GM12878 (cell line): ENCODE results near the gene UBE2J2. TPM values are rescaled to one million over a fixed set of nuclear protein-coding genes. Genes with fewer than 3 reads are reported as not detected.
"Not testable (repeated sequence)": the region's sequence is repeated elsewhere in the genome, so short reads cannot be mapped to it uniquely, and the experiment has no call there.

Experiments used
- ATAC-seq: fragments of 200-7000 bp; cut with Tn5 transposase; 3 replicates; pipeline ENCODE4 v1.9.1; 2020; ENCODE audit warnings: mild to moderate bottlenecking, moderate library complexity
- BruUV-seq: library from RNA; stranded (reverse); fragments of 400-500 nt; replicated peaks from 2 replicates; lab custom pipeline; 2021; lab: Mats Ljungman, UMichigan
- CTCF ChIA-PET: fragments of 300-600 bp; sonication (Branson Sonifier 250); formaldehyde crosslinking; extraction: SDS; loops from one replicate; lab custom pipeline; 2021; ENCODE audit warnings: inconsistent platforms; lab: Yijun Ruan, JAX
- POLR2A ChIA-PET: fragments of 350-600 bp; formaldehyde crosslinking; extraction: SDS; loops from one replicate; lab custom pipeline; 2021; ENCODE audit warnings: inconsistent platforms; lab: Charles Lee
- RAD21 ChIA-PET: fragments of 300-600 bp; sonication (Branson Sonifier 250); formaldehyde crosslinking; loops from one replicate; lab custom pipeline; 2023; ENCODE audit warnings: antibody characterized with exemption; ENCODE audit not compliant: unreplicated experiment; lab: Charles Lee
- SMC1A ChIA-PET: fragments of 300-600 bp; sonication (Branson Sonifier 250); formaldehyde crosslinking; loops from one replicate; lab custom pipeline; 2023; ENCODE audit not compliant: unreplicated experiment, uncharacterized antibody; lab: Charles Lee
- DNase-seq: peaks from one replicate; pipeline ENCODE4 v3.0.0-alpha.2; 2011; ENCODE audit warnings: low read depth, low spot score
- FAIRE-seq: peaks from 3 replicates; lab custom pipeline; 2011; peaks lifted over from hg19 to GRCh38; lab: Jason Lieb, UNC
- H2AFZ ChIP-seq: 2 replicates; pipeline ENCODE4 v1.6.0; 2011; ENCODE audit warnings: low read depth, low read length, control low read depth; ENCODE audit not compliant: control insufficient read depth
- H3K27ac ChIP-seq: 2 replicates; pipeline ENCODE4 v1.5.1; 2011; ENCODE audit warnings: control low read depth; ENCODE audit not compliant: control insufficient read depth, insufficient read depth
- H3K27me3 ChIP-seq, 2 experiments: replicated peaks in 1 of 2; 2 replicates each; pipeline versions ENCODE4 v1.6.0 to v1.6.1; 2011; ENCODE audit warnings: low read length in 1 of 2; ENCODE audit not compliant: control insufficient read depth in 2 of 2, insufficient read depth in 2 of 2
- H3K36me3 ChIP-seq, 2 experiments: 2 replicates each; pipeline ENCODE4 v1.5.1; 2011; ENCODE audit warnings: low read length in 1 of 2; ENCODE audit not compliant: control insufficient read depth in 2 of 2, insufficient read depth in 2 of 2
- H3K4me1 ChIP-seq: 2 replicates; pipeline ENCODE4 v1.6.1; 2011; ENCODE audit warnings: mild to moderate bottlenecking, low read length, moderate library complexity, mixed read lengths; ENCODE audit not compliant: control insufficient read depth, insufficient read depth
- H3K4me2 ChIP-seq: 2 replicates; pipeline ENCODE4 v1.6.0; 2011; ENCODE audit warnings: control low read depth; ENCODE audit not compliant: control insufficient read depth, insufficient read depth
- H3K4me3 ChIP-seq: fragments of 200-600 bp; sonication (generic); 2 replicates; pipeline ENCODE4 v1.5.1; 2016
- H3K79me2 ChIP-seq: 2 replicates; pipeline ENCODE4 v1.6.0; 2011; ENCODE audit warnings: low read length; ENCODE audit not compliant: control insufficient read depth, insufficient read depth
- H3K9ac ChIP-seq: 2 replicates; pipeline ENCODE4 v1.8.0; 2011; ENCODE audit warnings: low read length, control low read depth, mixed read lengths; ENCODE audit not compliant: control insufficient read depth, insufficient read depth
- H3K9me3 ChIP-seq: replicated peaks from 3 replicates; pipeline ENCODE4 v1.5.1; 2011; ENCODE audit warnings: mild to moderate bottlenecking, low read length; ENCODE audit not compliant: control insufficient read depth, insufficient read depth
- H4K20me1 ChIP-seq: 2 replicates; pipeline ENCODE4 v1.6.0; 2011; ENCODE audit not compliant: control insufficient read depth, insufficient read depth
- WGBS: methylation state at CpG from one replicate; pipeline ENCODE4 v1.1.6; 2016; ENCODE audit warnings: low lambda C conversion rate; ENCODE audit not compliant: insufficient replicate concordance, insufficient coverage; ENCODE audit errors: missing lambda C conversion rate; 5-methylcytosine and 5-hydroxymethylcytosine counted together
- in situ Hi-C: fragments of 300-500 bp; cut with MboI; formaldehyde crosslinking; loops from 9 replicates; pipeline ENCODE4 v1.14.3; 2018; ENCODE audit warnings: mixed read lengths
- intact Hi-C: fragments of 100-400 bp; cut with micrococcal nuclease; formaldehyde crosslinking; loops from one replicate; pipeline ENCODE4 v1.14.2; 2022; ENCODE audit not compliant: unreplicated experiment
- polyA plus RNA-seq, 11 experiments: library from polyadenylated mRNA; depleted of rRNA in 4 of 11; unstranded in 6 of 11; stranded (reverse) in 5 of 11; fragments of >200 nt; fragmentation: Nextera tagmentation in 4 of 11; fragmentation: Illumina TruSeq in 1 of 11; extraction: Ambion mirVana in 4 of 11; extraction: Trizol in 1 of 11; gene quantifications; 1 replicate in 1 of 11; 2 replicates in 10 of 11; pipeline versions ENCODE4 v1.2.1 to v1.2.3, GENCODE V29; 2011 to 2016; ENCODE audit warnings: inconsistent platforms in 2 of 11, missing spikeins in 2 of 11, low read depth in 1 of 11
- total RNA-seq, 4 experiments: library from RNA; depleted of rRNA in 3 of 4; stranded (reverse); fragments of >200 nt in 3 of 4; fragmentation: Illumina TruSeq in 1 of 4; extraction: Trizol in 1 of 4; gene quantifications; 2 replicates each; pipeline versions ENCODE4 v1.2.1 to v1.2.3, GENCODE V29; 2013 to 2021
- TF ChIP-seq, protein P1 (sequence below): fragments of 450-650 bp; IDR thresholded peaks from 2 replicates; pipeline ENCODE4 v1.6.1; 2018; ENCODE audit warnings: mild to moderate bottlenecking, low read depth, moderate library complexity; ENCODE audit not compliant: partially characterized antibody
- TF ChIP-seq, protein P2 (sequence below): IDR thresholded peaks from 2 replicates; pipeline ENCODE4 v1.6.1; 2012; ENCODE audit warnings: improper control_type of control experiment, low read depth, low read length; ENCODE audit not compliant: insufficient replicate concordance

UBE2J2 gene
- total and polyA plus RNA-seq, 10 of the 15 experiments (the other 5 are each of a cell fraction or from before 2014, with no cell fraction given) = 0.72 to 70.5 (median 49.2) TPM

DNA sequence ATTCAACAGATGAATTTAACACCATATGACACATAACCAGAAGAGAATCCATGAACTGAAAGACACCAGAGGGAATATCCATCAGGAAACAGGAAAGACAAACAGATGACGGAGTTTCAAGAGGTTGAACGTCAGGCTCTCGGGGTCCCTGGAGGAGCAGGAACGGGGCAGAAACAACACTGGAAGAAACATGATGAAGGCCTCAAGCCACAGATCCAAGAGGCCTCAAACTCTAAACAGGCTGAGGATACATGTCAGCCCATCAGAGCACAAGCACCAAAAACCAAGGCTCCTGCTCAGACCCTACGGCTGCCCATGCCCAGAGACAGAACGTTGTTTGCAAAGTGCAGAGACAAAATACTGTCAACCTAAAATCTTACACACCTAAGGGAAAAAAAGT is 43.8 kb upstream of the UBE2J2 start (continued):
- TF ChIP-seq, protein P1, sequence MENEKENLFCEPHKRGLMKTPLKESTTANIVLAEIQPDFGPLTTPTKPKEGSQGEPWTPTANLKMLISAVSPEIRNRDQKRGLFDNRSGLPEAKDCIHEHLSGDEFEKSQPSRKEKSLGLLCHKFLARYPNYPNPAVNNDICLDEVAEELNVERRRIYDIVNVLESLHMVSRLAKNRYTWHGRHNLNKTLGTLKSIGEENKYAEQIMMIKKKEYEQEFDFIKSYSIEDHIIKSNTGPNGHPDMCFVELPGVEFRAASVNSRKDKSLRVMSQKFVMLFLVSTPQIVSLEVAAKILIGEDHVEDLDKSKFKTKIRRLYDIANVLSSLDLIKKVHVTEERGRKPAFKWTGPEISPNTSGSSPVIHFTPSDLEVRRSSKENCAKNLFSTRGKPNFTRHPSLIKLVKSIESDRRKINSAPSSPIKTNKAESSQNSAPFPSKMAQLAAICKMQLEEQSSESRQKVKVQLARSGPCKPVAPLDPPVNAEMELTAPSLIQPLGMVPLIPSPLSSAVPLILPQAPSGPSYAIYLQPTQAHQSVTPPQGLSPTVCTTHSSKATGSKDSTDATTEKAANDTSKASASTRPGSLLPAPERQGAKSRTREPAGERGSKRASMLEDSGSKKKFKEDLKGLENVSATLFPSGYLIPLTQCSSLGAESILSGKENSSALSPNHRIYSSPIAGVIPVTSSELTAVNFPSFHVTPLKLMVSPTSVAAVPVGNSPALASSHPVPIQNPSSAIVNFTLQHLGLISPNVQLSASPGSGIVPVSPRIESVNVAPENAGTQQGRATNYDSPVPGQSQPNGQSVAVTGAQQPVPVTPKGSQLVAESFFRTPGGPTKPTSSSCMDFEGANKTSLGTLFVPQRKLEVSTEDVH = no peak
- TF ChIP-seq, protein P2, sequence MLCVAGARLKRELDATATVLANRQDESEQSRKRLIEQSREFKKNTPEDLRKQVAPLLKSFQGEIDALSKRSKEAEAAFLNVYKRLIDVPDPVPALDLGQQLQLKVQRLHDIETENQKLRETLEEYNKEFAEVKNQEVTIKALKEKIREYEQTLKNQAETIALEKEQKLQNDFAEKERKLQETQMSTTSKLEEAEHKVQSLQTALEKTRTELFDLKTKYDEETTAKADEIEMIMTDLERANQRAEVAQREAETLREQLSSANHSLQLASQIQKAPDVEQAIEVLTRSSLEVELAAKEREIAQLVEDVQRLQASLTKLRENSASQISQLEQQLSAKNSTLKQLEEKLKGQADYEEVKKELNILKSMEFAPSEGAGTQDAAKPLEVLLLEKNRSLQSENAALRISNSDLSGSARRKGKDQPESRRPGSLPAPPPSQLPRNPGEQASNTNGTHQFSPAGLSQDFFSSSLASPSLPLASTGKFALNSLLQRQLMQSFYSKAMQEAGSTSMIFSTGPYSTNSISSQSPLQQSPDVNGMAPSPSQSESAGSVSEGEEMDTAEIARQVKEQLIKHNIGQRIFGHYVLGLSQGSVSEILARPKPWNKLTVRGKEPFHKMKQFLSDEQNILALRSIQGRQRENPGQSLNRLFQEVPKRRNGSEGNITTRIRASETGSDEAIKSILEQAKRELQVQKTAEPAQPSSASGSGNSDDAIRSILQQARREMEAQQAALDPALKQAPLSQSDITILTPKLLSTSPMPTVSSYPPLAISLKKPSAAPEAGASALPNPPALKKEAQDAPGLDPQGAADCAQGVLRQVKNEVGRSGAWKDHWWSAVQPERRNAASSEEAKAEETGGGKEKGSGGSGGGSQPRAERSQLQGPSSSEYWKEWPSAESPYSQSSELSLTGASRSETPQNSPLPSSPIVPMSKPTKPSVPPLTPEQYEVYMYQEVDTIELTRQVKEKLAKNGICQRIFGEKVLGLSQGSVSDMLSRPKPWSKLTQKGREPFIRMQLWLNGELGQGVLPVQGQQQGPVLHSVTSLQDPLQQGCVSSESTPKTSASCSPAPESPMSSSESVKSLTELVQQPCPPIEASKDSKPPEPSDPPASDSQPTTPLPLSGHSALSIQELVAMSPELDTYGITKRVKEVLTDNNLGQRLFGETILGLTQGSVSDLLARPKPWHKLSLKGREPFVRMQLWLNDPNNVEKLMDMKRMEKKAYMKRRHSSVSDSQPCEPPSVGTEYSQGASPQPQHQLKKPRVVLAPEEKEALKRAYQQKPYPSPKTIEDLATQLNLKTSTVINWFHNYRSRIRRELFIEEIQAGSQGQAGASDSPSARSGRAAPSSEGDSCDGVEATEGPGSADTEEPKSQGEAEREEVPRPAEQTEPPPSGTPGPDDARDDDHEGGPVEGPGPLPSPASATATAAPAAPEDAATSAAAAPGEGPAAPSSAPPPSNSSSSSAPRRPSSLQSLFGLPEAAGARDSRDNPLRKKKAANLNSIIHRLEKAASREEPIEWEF = no peak

DNA sequence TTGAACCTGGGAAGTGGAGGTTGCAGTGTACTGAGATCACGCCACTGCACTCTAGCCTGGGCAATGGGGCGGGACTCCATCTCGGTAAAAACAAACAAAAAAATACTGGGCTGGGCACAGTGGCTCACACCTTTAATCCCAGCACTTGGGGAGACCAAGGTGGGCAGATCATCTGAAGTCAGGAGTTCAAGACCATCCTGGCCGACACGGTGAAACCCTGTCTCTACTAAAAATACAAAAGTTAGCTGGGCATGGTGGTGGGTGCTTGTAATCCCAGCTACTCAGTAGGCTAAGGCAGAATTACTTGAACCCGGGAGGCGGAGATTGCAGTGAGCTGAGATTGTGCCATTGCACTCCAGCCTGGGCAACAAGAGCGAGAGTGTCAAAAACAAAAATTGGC is 42.5 kb upstream of the UBE2J2 start:
- SMC1A ChIA-PET, H3K4me2 ChIP-seq, H4K20me1 ChIP-seq, in situ Hi-C loops, H3K4me3 ChIP-seq, intact Hi-C loops, POLR2A ChIA-PET, H3K9me3 ChIP-seq, DNase-seq, CTCF ChIA-PET, H3K79me2 ChIP-seq, BruUV-seq, H3K9ac ChIP-seq, H3K27me3 ChIP-seq, ATAC-seq, H2AFZ ChIP-seq, H3K4me1 ChIP-seq, FAIRE-seq, RAD21 ChIA-PET, H3K27ac ChIP-seq: not testable (repeated sequence)
- peaks cover 3 to 41% of the 10 kb centered on the region in 2 experiments; a peak in 3 of 4 replicates for H3K36me3 ChIP-seq
- 100% methylated on average over 8 of the region's 8 CpGs for WGBS
